Keratinocyte (primary cell): Measurements from ENCODE around the gene TMEM150B.

Source experiments
- EZH2 ChIP-seq: IDR thresholded peaks from one replicate; pipeline ENCODE4 v1.6.1; 2012; ENCODE audit warnings: inconsistent platforms, mild to moderate bottlenecking, low read length, moderate library complexity
- TF ChIP-seq, protein P1 (sequence below), 3 experiments: IDR thresholded peaks in 1 of 3; conservative IDR thresholded peaks in 1 of 3; optimal IDR thresholded peaks in 1 of 3; 2 replicates in 2 of 3; 3 replicates in 1 of 3; pipeline versions ENCODE3 to v1.5.1; 2011; ENCODE audit warnings: low read length in 3 of 3, mild to moderate bottlenecking in 3 of 3, moderate library complexity in 2 of 3, control low read depth in 1 of 3, inconsistent platforms in 1 of 3; ENCODE audit not compliant: insufficient read depth in 2 of 3; ENCODE audit errors: extremely low read depth in 1 of 3

- TF ChIP-seq, protein P1, sequence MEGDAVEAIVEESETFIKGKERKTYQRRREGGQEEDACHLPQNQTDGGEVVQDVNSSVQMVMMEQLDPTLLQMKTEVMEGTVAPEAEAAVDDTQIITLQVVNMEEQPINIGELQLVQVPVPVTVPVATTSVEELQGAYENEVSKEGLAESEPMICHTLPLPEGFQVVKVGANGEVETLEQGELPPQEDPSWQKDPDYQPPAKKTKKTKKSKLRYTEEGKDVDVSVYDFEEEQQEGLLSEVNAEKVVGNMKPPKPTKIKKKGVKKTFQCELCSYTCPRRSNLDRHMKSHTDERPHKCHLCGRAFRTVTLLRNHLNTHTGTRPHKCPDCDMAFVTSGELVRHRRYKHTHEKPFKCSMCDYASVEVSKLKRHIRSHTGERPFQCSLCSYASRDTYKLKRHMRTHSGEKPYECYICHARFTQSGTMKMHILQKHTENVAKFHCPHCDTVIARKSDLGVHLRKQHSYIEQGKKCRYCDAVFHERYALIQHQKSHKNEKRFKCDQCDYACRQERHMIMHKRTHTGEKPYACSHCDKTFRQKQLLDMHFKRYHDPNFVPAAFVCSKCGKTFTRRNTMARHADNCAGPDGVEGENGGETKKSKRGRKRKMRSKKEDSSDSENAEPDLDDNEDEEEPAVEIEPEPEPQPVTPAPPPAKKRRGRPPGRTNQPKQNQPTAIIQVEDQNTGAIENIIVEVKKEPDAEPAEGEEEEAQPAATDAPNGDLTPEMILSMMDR (optimal IDR thresholded peaks at IDR 0.05 in 1 of 3, IDR thresholded peaks at IDR 0.05 in 1 of 3, conservative IDR thresholded peaks at IDR 0.05 in 1 of 3; ENCODE audit: extremely low read depth in 1 of 3, insufficient read depth in 2 of 3, low read length in 3 of 3), result no peak
- no peak for TF ChIP-seq EZH2
Observed at GRCh38 chr19:55273978-55274707, 51.0 kb downstream of the TMEM150B start.
